GM21825 (cell line): ENCODE data around the gene LRRN3.
"Not testable (repeated sequence)": the region's sequence is repeated elsewhere in the genome, so short reads cannot be mapped to it uniquely, and the experiment has no call there.

Experiments
- ATAC-seq: cut with Tn5 transposase; IDR thresholded peaks from one replicate; pipeline ENCODE4 v1.9.1; 2021; ENCODE audit warnings: mild to moderate bottlenecking, moderate library complexity; ENCODE audit not compliant: unreplicated experiment

Gene LRRN3

DNA sequence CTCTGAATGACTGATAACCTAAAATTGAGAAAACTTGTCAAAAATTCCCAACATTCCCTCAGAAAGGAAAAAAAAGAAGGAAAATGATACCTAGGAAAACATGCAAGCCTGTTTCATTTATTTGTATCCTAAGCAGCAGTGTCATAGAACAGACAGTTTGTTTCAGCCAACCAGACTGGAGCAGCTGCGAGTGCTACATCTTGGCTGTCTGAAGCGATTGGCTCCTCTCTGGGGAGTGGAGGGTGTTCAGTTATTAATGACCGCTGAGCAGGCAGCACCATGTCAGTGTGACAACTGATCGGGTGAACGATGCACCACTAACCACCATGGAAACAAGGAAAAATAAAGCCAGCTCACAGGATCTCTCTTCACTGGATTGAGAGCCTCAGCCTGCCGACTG is at the start of gene LRRN3:
Gene LRRN3, plus strand, starts transcription at position 282 of the 400 bp plus-strand sequence. CDS start 31,646 bp downstream, outside the sequence.
- ATAC-seq, result no peak

DNA sequence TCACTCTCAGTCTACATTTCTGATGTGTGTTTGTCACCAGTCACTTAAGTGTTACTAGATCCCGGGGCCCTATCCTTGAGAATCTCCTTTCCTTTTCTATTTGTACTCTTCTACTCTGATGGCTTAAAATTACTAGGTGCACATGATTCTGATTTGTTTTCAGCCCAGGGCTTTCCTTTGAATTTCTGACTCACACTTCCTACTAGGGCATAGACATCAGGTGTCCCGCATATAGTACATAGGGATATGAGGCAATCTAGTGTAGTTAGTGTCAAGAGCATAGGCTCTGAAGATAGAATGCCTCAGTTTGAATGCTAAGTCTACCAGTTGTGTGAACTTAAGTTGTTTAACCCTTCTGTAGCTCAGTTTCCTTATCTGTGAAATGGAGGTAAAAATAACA is 49.4 kb upstream of the LRRN3 start:
- ATAC-seq, result no peak

- ATAC-seq, result no peak
Observed at GRCh38 chr7:111042842-111043241, 48.1 kb upstream of the LRRN3 start.

- ATAC-seq, result peak; percentile 93
Observed at GRCh38 chr7:111043561-111043960, 47.4 kb upstream of the LRRN3 start.

- ATAC-seq, result no peak
Observed at GRCh38 chr7:111045449-111045848, 45.5 kb upstream of the LRRN3 start.

DNA sequence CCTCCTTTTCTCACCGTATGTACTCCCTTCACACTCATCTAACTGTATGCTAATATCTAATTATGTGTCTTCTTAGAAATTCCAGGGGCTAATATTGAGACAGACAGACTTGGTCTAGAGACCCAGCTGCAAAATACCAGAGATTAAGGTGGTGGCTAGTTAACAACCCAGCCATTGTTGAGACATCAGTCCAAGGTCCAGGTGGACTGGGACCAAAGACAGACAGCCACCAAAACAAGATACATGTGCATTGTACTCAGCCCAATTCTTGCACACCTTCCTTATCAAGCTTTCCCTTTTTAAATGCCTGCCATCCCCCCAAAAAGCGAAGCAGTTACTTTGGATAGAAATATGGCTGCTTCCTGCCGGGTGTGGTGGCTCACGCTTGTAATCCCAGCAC is 43.3 kb upstream of the LRRN3 start:
- ATAC-seq, result no peak

- ATAC-seq, result no peak
Observed at GRCh38 chr7:111049971-111050680, 40.8 kb upstream of the LRRN3 start.

GRCh38 chr7:111050875-111051416 is 40.0 kb upstream of the LRRN3 start:
- no peak for ATAC-seq

GRCh38 chr7:111051832-111052231 is 39.1 kb upstream of the LRRN3 start:
- no peak for ATAC-seq

DNA sequence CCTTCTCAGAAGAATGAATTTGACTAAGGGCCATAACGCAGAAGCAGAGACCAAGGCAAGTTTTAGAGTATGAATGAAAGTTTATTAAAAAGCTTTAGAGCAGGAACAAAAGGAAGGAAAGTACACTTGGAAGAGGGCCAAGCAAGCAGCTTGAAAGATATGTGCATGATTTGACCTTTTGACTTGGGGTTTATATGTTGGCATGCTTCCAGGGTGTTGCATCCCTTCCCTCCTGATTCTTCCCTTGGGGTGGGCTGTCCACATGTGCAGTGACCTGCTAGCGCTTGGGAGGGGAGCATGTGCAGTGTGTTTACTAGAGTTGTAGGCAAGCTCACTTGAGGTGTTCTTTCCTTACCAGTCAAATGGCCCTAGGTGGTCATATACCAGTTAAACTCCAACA is 37.9 kb upstream of the LRRN3 start:
- ATAC-seq, result no peak

GRCh38 chr7:111056371-111056770 is 34.6 kb upstream of the LRRN3 start:
- ATAC-seq, result no peak

DNA sequence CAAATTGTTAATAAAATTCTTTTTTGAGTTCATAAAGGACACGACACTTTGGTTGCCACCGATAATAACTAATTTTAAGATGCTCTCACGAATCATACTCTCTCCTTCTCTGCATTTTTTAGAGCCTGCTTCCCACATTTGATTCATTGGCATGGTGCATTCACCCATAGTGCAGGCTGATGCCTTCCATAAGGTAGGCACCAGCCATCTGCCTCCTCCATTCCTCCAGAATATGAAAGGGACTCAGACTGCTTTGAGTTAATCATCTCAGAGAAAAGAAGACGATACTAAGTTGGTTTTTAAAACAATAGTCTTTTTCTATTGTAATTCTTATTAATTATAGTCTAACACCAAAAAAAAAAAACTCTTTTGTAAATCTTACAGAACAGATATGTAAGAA is 33.9 kb upstream of the LRRN3 start:
- ATAC-seq, result no peak

DNA sequence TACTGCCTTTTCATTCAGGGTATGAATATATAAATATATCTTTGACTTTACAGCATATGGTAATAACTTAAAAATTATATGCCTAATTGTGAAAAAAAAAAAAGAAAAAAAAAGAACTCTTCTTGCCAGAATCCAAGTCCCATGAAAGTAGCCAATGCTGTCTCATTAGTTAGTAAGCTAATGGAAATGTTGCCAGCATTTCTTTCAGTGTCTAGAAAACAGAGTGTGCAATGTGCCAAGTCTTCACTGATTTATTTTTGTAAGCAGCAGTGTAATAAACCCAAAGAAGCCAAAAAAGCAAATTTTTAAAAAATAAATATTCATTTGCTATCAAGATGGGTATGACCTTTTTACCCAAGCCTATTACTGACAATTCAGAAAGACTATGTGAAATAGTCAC is 31.1 kb upstream of the LRRN3 start:
- no peak for ATAC-seq

DNA sequence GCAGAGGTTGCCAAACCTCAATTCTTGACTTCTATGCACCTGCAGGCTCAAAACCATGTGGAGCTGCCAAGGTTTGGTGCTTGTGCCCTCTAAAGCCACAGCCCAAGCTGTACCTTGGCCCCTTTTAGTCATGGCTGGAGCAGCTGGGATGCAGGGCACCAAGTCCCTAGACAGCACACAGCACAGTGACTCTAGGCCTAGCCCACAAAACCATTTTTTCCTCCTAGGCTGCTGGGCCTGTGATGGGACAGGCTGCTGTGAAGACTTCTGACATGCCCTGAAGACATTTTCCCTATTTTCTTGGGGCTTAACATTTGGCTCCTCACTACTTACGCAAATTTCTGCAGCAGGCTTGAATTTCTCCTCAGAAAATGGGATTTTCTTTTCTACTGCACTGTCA is 27.8 kb upstream of the LRRN3 start:
- ATAC-seq, result no peak

- no peak for ATAC-seq
Observed at GRCh38 chr7:111067251-111067650, 23.7 kb upstream of the LRRN3 start.

DNA sequence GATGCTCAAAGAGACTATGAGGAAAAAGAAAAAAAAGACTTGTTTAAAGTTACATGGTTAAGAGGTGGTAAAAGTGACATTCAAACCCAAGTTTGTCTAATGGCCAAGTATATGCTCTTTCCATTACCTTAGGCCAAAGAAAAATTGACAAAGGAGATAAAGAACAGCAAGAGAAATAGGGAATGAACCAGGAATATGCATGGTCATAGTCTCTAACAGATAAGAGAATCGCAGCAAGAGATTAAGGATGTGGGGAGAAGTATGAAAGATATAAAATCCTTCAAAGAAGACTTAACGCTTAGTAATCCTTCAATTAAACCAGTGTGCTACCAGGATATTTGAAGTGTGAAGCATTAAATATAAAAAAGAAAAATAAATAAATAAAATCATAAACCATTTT is 23.2 kb upstream of the LRRN3 start:
- ATAC-seq, result no peak

GRCh38 chr7:111068618-111069017 is 22.3 kb upstream of the LRRN3 start:
- ATAC-seq, result no peak

DNA sequence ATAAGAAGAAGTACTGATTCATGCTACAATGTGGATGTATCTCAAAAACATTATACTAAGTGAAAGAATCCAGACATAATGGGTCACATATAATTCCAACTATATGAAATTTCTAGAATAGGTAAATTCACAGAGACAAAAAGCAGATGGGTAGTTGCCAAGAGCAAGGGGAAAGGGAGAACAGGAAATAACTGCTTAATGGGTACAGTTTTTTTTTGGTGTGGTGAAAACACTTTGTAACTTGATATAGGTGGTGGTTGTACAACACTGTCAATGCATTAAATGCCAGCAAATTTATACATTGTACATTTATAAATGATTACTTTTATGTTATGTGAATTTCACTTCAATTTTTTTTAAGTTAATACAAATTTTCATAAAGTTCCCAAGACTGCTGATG is 19.4 kb upstream of the LRRN3 start:
- ATAC-seq, result no peak

DNA sequence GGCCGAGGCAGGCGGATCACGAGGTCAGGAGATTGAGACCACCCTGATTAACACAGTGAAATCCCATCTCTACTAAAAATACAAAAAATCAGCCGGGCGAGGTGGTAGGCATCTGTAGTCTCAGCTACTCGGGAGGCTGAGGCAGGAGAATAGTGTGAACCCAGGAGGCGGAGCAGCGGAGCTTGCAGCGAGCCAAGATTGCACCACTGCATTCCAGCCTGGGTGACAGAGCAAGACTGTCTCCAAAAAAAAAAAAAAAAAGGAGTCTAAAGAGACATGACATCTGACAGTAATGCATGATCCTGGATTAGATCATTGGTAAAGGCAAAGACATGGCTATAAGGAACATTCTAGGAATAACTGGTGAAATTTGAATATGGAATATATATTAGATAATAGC is 18.3 kb upstream of the LRRN3 start:
- not testable (repeated sequence) for ATAC-seq

- no peak for ATAC-seq
Observed at GRCh38 chr7:111074071-111074747, 16.7 kb upstream of the LRRN3 start.

GRCh38 chr7:111074748-111075146 is 16.2 kb upstream of the LRRN3 start:
- no peak for ATAC-seq

DNA sequence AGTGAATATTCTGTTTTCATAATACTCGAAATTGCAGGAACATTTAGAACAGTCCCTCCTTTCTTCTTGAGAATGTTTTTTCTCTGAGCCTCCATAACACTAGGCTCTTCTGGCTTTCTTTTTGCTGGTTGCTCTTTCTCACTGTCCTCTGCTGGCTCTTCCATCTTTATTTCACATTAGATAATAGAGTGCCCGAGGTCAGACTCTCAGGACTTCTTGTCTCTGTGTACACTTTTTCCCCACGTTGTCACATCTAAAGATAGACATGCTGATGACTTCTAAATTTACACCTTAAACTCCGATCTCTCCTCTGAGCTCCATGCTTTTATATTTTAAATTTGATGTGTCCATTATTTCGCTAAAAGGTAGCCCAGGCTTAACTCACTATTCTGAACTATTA is 15.4 kb upstream of the LRRN3 start:
- ATAC-seq, result no peak
